Measurements from ENCODE around the gene ECE2.
A peak's percentile ranks its signal among the peaks of the same experiment; 100 is the strongest.

Gene ECE2

DNA sequence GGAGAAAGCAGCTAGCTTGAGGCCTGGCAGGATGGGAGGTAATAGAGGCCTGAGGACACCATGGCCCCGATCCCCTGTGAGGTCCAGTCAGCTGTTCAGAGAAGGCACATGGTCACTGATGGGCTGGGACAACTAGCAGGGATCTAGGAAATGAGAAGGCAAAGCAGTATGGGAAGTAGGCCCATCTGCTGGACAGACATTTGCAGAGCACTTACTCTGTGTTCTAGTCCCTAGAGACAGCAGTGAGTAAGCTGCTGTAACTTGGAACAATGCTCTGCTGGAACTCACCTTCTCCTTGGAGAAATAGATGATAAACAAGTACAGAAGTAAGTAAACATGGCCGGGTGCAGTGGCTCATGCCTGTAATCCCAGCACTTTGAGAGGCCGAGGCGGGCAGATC, 7.1 kb downstream of the ECE2 start:
- H3K9me3 ChIP-seq (ENCODE audit: control insufficient read depth, insufficient read depth, low read length), result no peaks in the 10 kb centered on the region
- no peaks in the 10 kb centered on the region for H3K4me1 ChIP-seq (ENCODE audit: insufficient read depth, low read length)
- H3K9ac ChIP-seq (ENCODE audit: low read depth, low read length), result no peak overlapping the region
- no peaks in the 10 kb centered on the region for H3K36me3 ChIP-seq (ENCODE audit: insufficient read depth, low read length)

DNA sequence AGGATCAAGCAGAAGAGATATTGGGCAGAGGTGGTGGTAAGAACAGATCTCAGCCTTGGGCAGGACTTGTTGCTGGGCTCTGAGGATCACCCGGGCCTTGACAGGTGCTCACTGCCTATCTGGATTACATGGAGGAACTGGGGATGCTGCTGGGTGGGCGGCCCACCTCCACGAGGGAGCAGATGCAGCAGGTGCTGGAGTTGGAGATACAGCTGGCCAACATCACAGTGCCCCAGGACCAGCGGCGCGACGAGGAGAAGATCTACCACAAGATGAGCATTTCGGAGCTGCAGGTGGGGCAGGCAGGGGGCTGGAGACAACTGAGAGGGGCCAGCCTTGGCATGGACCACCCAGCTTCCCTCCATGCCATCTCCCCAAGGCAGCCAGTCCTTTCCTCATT, 7.9 kb downstream of the ECE2 start:
- Histone ChIP-seq H3K9ac (ENCODE audit: low read depth, low read length) (no peak overlapping the region), H3K36me3 (ENCODE audit: insufficient read depth, low read length) (no peaks in the 10 kb centered on the region), H3K9me3 (ENCODE audit: control insufficient read depth, insufficient read depth, low read length) (no peaks in the 10 kb centered on the region), H3K4me1 (ENCODE audit: insufficient read depth, low read length) (no peaks in the 10 kb centered on the region)

- Histone ChIP-seq H3K9ac (ENCODE audit: low read depth, low read length) (no peak overlapping the region), H3K36me3 (ENCODE audit: insufficient read depth, low read length) (no peaks in the 10 kb centered on the region), H3K4me1 (ENCODE audit: insufficient read depth, low read length) (no peaks in the 10 kb centered on the region), H3K9me3 (ENCODE audit: control insufficient read depth, insufficient read depth, low read length) (no peaks in the 10 kb centered on the region)
Observed at GRCh38 chr3:184284696-184285095, 8.9 kb downstream of the ECE2 start.

DNA sequence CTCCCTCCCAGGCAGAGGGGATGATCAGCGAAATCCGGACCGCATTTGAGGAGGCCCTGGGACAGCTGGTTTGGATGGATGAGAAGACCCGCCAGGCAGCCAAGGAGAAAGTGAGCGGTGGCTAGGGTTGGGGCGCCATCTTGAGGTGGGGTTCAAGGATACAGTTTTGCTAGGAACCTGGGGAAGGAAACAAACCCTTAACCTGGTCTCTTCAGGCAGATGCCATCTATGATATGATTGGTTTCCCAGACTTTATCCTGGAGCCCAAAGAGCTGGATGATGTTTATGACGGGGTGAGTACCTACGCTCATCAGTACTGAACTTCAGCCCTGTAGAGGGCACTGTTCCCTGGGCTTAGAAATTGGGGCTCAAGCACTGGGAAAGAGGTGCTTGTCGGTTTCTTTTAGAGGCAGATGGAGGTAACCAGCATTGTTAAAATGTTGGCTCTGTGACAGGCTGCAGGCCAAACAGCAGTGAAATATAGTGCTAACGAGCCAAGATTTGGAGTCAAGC, 13.7 kb downstream of the ECE2 start:
- Histone ChIP-seq H3K9ac (ENCODE audit: low read depth, low read length) (no peak overlapping the region), H3K4me1 (ENCODE audit: insufficient read depth, low read length) (no peaks in the 10 kb centered on the region), H3K36me3 (ENCODE audit: insufficient read depth, low read length) (no peaks in the 10 kb centered on the region), H3K9me3 (ENCODE audit: control insufficient read depth, insufficient read depth, low read length) (no peaks in the 10 kb centered on the region)

- Histone ChIP-seq H3K9me3 (ENCODE audit: control insufficient read depth, insufficient read depth, low read length) (no peaks in the 10 kb centered on the region), H3K9ac (ENCODE audit: low read depth, low read length) (no peak overlapping the region), H3K4me1 (ENCODE audit: insufficient read depth, low read length) (no peaks in the 10 kb centered on the region), H3K36me3 (ENCODE audit: insufficient read depth, low read length) (no peaks in the 10 kb centered on the region)
Observed at GRCh38 chr3:184290331-184290730, 14.5 kb downstream of the ECE2 start.

GRCh38 chr3:184291044-184291737, 15.4 kb downstream of the ECE2 start:
- H3K9me3 ChIP-seq (ENCODE audit: control insufficient read depth, insufficient read depth, low read length), result no peaks in the 10 kb centered on the region
- H3K9ac ChIP-seq (ENCODE audit: low read depth, low read length), result no peak overlapping the region
- H3K36me3 ChIP-seq (ENCODE audit: insufficient read depth, low read length), result no peaks in the 10 kb centered on the region
- no peaks in the 10 kb centered on the region for H3K4me1 ChIP-seq (ENCODE audit: insufficient read depth, low read length)

- Histone ChIP-seq H3K9ac (ENCODE audit: low read depth, low read length) (no peak overlapping the region), H3K36me3 (ENCODE audit: insufficient read depth, low read length) (no peaks in the 10 kb centered on the region), H3K4me1 (ENCODE audit: insufficient read depth, low read length) (no peaks in the 10 kb centered on the region), H3K9me3 (ENCODE audit: control insufficient read depth, insufficient read depth, low read length) (no peaks in the 10 kb centered on the region)
Observed at GRCh38 chr3:184291738-184292445, 16.1 kb downstream of the ECE2 start.

DNA sequence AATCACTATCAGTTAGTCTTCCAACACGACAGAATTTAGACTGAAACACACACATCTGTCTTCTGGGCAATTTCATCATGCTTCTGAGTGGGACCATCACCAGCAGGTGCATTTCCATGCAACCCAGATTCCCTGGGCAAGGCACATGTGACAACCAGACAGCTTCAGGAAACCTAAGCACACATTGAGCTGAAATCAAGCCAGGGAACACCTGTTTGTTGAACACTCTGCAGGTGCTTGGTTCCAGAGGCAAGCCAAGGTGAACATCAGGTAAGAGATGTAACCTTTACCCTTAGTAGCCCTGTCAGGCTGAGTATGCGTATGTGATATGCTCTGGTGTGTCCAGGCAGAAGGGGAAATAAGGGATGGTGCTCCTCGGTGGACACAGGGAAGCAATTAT, 19.9 kb downstream of the ECE2 start:
- 0 out of 2 replicates have a peak, but pooled peaks cover 2% of the 10 kb centered on the region for H3K36me3 ChIP-seq (ENCODE audit: insufficient read depth, low read length)
- peaks cover 6% of the 10 kb centered on the region; the same call in 1 of the 2 replicates for H3K4me1 ChIP-seq (ENCODE audit: insufficient read depth, low read length)
- H3K9ac ChIP-seq (ENCODE audit: low read depth, low read length), result no peak overlapping the region
- no peaks in the 10 kb centered on the region for H3K9me3 ChIP-seq (ENCODE audit: control insufficient read depth, insufficient read depth, low read length)

- Histone ChIP-seq H3K9ac (ENCODE audit: low read depth, low read length) (no peak overlapping the region), H3K36me3 (ENCODE audit: insufficient read depth, low read length) (peaks cover 7% of the 10 kb centered on the region; the same call in 1 of the 2 replicates), H3K4me1 (ENCODE audit: insufficient read depth, low read length) (peaks cover 6% of the 10 kb centered on the region; the same call in 1 of the 2 replicates), H3K9me3 (ENCODE audit: control insufficient read depth, insufficient read depth, low read length) (no peaks in the 10 kb centered on the region)
Observed at GRCh38 chr3:184296616-184297015, 20.8 kb downstream of the ECE2 start.

GRCh38 chr3:184298759-184299487, 23.1 kb downstream of the ECE2 start, which contains the start of gene PSMD2:
TSS of gene PSMD2 (plus strand) at chr3:184299241. CDS start at chr3:184299267, 26 bp downstream.
- peaks cover 30% of the 10 kb centered on the region for H3K36me3 ChIP-seq (ENCODE audit: insufficient read depth, low read length)

DNA sequence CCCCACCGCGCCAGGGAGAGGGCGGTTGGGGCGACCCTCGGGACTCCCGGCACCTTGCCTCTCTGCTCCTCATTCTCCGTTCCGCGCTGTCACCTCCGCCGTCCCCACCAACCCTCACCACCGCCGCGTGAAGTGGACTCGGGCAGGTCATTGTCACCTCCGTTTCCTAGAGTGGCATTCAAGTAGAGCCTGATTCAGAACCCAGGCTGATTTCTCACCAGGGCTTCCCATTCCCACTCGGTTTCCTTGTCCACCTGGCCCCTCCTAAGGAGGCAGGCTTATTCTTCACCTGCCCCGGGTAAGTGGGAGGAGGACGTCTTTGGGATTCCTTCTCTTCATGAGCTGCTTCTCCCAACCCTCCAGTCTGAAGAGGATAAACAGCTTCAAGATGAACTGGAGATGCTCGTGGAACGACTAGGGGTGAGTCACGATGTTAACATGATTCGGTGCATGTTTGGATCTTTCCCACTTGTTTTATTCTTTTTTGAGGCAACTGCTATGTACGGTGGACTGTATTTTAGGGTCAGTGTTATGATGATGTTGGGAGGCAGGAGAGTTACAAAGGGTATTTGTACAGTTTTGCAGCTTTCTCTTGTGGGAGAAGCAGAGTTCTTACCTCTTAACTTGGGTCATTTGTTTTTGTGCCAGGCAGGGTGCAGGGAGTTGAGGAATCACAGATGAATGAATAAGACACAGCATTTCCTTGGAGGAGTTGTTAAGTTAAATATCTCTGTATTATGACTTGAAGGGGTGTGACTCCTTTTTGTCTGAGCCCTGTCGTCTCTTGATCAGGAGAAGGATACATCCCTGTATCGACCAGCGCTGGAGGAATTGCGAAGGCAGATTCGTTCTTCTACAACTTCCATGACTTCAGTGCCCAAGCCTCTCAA, 23.9 kb downstream of the ECE2 start:
- Histone ChIP-seq H3K36me3 (ENCODE audit: insufficient read depth, low read length) (peaks cover 38% of the 10 kb centered on the region), H3K9me3 (ENCODE audit: control insufficient read depth, insufficient read depth, low read length) (no peaks in the 10 kb centered on the region), H3K9ac (ENCODE audit: low read depth, low read length) (peak overlapping the region; percentile 90), H3K4me1 (ENCODE audit: insufficient read depth, low read length) (peaks cover 6% of the 10 kb centered on the region; the same call in 1 of the 2 replicates)

More at GRCh38 chr3:184298759-184299487, 23.1 kb downstream of the ECE2 start, which contains the start of gene PSMD2:
- Histone ChIP-seq H3K9ac (ENCODE audit: low read depth, low read length) (peak within 1 kb of the TSS; percentile 90), H3K9me3 (ENCODE audit: control insufficient read depth, insufficient read depth, low read length) (no peaks in the 10 kb centered on the region), H3K4me1 (ENCODE audit: insufficient read depth, low read length) (peaks cover 6% of the 10 kb centered on the region; the same call in 1 of the 2 replicates)

GRCh38 chr3:184300378-184300720, 24.5 kb downstream of the ECE2 start:
- no peaks in the 10 kb centered on the region for H3K9me3 ChIP-seq (ENCODE audit: control insufficient read depth, insufficient read depth, low read length)
- H3K4me1 ChIP-seq (ENCODE audit: insufficient read depth, low read length), result peaks cover 6% of the 10 kb centered on the region; the same call in 1 of the 2 replicates
- H3K9ac ChIP-seq (ENCODE audit: low read depth, low read length), result peak overlapping the region; percentile 90; the same call in 1 of the 2 replicates
- H3K36me3 ChIP-seq (ENCODE audit: insufficient read depth, low read length), result peaks cover 40% of the 10 kb centered on the region

DNA sequence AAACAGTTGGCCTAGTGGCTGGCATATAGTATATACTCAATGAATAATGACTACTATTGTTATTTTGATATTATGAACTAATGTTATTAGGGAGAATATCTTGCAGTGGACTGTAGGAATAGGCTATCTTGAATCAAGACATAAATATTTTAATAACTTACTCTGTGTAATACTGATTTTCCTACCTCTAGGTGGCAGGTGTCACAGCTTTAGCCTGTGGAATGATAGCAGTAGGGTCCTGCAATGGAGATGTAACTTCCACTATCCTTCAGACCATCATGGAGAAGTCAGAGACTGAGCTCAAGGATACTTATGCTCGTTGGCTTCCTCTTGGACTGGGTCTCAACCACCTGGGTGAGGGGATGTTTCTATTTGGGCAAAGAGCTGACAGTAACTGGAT, 29.8 kb downstream of the ECE2 start:
- peaks cover 69% of the 10 kb centered on the region for H3K36me3 ChIP-seq (ENCODE audit: insufficient read depth, low read length)
- no peaks in the 10 kb centered on the region for H3K4me1 ChIP-seq (ENCODE audit: insufficient read depth, low read length)
- H3K9ac ChIP-seq (ENCODE audit: low read depth, low read length), result no peak overlapping the region
- no peaks in the 10 kb centered on the region for H3K9me3 ChIP-seq (ENCODE audit: control insufficient read depth, insufficient read depth, low read length)
